Measurements from ENCODE around the gene RPS15.

RPS15 gene

DNA sequence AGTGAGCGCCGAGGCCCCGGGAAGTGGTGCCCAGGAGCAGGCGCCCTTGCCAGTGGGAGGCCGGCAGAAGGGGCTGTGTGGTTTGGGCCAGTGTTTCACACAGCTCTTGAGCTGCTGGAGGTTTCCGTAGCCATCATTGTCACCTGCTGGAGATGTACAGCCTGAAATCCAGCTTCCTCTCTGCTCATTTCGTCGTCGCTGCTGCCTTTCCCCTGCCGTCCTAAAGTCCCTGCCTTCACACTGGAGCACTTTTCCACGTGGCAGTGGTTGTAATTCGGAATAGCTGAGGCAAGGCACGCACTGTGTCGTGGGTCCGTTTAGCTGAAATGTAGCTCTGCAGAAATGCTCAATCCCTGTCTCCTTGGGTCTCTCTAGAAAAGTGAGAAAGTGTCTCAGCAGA lies 17.6 kb upstream of the RPS15 start:
- DNase-seq: no peak

DNA sequence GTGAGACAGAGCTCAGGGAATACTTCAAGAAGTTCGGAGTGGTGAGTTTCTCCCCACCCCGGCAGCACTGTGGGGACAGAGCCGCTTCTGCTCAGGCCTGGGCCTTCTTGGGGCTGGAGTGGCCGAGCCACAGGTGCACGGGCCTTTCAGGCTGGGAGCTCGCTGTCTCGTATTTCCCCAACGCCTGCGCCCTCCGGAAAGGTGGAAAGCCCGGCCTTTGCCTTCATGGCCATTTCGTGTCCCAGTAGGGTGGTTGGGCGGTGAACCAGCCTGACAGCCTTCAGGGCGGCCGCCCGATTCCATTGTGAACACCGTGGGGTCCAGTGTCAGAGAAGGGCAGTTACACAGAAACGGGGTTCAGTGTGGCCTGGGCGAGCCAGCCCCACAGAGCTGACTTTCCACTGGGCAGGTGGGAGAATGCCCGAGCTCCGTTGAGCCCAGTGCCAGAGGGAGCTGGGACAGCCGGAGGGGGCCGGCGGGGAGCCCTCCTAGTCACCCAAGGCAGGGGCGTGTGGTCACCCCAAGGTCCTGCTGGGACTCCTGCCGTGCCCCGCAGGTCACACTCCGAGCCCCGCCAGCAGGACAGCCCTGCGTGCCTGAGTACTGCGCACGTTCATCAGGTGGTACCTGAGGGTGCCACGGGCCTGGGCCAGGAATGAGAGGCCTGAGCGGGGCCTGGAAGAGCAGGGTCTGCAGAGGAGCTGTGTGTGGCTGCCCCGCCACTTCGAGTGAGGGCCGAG lies 16.8 kb upstream of the RPS15 start:
- no peak for DNase-seq

- no peak for DNase-seq
These were observed 16.3 kb upstream of the RPS15 start for GRCh38 chr19:1421958-1422305.

DNA sequence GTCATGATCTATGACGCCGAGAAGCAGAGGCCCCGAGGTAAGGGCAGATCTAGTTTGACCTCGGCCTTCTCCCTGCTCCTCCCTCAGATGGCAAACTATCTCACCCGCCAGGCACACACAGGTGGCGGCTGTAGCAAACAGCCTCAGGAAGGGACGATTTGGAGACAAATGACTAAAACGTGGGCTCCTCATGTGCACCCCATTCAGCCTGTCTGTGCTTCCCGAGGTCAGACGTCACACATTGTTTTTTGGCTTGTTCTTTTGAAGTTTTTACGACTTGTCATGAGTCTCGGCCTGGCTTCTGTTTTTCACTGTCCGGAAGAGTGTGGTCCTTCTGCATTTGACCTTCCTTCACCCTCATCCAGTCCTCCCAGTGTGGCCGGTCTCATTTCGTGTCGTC lies 15.8 kb upstream of the RPS15 start:
- no peak for DNase-seq

GRCh38 chr19:1422943-1423342 lies 15.3 kb upstream of the RPS15 start:
- no peak for DNase-seq

DNA sequence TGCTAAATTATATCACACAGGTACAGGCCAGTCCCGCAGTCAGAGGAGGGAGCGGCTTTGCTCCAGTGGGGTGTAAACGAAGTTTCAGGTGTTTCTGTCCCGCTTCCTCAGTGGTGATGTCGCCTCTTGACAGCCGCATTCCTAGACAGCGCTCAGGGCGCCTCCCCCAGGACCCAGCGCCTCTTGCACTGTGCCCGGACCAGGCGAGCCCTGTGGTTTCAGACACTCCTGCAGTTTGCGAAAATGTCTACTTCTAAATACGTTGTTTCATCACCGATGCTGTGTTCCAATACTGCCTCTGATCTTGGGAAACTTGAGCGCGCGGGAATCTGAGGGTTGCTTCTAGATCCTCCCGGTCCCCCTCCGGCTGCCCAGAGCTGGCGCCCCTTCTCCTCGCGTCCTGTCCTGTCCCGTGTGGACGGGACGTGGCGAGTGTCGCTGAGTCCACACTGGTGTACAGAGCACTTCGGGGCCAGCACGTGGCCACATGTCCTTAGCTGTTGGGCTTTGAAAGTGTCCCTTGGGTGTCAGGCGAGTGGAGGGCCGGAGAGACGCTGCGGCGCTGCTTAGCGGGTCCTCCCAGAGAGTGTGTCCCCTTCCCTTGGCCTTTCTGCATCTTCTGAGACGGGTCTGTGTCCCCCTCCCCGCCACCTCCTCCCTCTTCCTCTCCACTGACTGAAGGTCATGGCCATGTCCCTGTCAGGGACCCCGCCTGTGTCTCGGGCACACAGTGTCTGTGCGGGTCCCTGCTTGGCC lies 14.6 kb upstream of the RPS15 start:
- DNase-seq: peak; percentile 58

GRCh38 chr19:1424192-1424955 lies 13.8 kb upstream of the RPS15 start:
- DNase-seq: peak; percentile 73

GRCh38 chr19:1425102-1425837 lies 12.9 kb upstream of the RPS15 start:
- peak; percentile 63 for DNase-seq

DNA sequence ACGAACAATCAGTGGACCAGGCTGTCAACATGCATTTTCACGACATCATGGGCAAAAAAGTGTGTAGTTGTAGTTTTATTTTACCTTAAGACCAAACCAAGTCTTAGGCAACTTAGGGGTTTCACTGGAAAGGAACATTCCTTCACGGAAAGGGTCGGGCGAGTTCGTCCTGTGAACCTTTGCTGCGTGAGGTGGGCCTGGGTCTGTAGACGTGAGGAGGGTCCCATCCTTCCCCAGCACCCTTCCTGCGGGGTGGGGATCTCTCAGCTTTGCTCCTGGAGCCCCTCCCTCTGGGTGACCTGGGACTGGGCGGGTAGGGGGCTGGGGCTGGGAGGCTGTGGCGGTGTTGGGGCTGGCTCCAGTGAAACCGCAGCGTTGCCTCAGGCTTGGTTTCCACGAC lies 12.3 kb upstream of the RPS15 start:
- no peak for DNase-seq

DNA sequence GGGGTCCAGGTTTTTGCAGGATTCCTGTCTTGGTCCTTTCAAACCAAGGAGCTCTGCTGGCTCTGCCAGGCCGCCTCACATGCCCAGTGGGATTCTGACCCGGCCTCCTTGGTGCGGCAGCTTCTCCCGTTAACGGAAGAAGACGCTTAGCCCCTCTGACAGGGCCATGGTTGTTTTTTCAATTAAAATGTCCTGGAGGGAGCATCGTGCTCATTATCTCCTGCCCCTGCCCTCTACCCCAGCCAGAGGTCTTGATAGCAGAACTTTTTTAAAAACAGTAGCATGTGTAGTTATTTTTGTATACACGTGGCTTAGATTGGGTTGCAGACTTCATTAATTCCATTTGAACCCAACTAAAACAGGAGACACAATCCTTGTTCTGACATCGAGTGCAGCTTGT lies 11.5 kb upstream of the RPS15 start:
- peak; percentile 72 for DNase-seq

DNA sequence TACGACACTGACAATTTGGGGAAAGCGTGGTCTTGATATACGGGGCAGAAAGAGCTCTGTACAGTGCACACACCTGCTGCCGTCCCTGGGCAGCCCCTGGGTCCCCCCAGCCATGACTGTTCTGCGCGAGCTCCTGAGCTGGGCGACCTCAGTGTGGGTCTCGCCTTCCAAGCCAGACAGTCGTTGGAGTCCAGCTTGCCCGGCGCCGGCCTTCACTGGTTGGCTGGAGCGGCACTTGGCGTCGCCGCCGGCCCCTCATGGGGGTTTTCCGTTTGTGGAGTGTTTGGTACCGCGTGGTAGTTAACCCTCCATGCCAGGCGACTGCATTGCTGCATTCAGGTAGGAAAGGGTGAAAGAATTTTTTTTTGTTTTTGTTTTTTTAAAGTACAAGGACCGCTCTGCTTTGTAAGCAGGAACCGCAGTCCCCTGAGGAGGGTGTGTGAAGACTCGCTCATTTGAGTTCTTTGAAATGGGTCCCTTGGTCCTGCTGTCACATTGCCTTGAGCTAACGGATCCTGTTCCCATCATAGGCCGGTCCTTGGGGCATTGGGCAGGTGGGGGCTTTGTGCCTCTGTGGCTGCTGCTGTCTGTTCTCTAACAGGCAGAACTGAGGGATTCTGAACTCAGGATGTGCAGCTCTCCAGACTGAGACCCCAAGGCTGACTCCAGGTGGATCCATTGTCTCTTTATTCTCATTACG lies 10.8 kb upstream of the RPS15 start:
- DNase-seq: no peak

GRCh38 chr19:1428738-1429391 lies 9.3 kb upstream of the RPS15 start:
- no peak for DNase-seq

- DNase-seq: no peak
These were observed 8.4 kb upstream of the RPS15 start for GRCh38 chr19:1429750-1430149.

DNA sequence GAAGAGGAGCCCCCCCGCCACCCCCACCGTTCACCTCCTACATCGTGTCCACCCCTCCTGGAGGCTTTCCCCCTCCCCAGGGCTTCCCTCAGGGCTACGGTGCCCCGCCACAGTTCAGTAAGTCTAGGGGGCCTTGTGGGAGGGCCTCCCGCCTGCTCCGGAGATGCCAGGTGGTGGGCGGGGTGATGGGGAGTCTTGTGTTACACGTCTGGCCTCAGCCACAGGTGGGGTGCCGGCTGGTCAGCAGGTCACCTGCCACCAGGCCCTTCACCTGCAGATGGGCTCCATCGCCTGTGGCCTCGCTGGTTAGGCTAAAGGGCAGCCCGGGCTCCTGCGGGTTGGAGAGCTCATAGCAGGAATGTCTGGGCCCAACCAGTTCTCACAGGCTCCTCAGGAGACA lies 8.0 kb upstream of the RPS15 start:
- no peak for DNase-seq

- DNase-seq: no peak
These were observed 6.3 kb upstream of the RPS15 start for GRCh38 chr19:1431759-1432506.

DNA sequence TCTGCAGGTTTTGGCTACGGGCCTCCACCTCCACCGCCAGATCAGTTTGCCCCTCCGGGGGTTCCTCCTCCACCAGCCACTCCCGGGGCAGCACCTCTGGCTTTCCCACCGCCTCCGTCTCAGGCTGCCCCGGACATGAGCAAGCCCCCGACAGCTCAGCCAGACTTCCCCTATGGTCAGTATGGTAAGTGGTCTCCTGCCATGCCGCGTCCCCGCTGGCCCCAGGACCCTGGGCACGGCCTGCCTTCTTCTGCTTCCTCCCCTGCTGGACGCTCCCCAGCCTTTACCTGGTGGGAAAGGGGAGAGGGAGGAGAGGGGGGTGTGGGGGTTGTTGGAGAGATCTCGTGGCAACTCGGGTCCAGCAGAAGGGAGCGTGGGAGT lies 5.7 kb upstream of the RPS15 start:
- DNase-seq: no peak

- DNase-seq: no peak
These were observed 4.8 kb upstream of the RPS15 start for GRCh38 chr19:1433119-1434039.

DNA sequence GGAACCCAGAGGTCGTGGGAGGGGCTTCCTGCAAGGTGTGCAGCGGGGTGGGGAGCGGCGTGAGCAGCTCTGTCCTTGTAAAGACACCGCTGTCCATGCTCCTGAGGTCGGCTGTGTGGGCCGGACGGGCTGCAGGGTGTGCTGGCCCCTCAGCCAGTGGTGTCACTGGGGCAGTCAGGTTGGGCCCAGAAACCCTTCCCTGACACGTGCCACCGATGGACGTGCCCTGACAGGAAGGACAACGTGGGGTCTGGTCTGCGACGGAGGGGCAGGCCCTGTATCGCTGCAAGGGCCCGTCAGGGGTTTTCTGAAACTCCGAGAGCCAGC lies 4.2 kb upstream of the RPS15 start:
- no peak for DNase-seq

DNA sequence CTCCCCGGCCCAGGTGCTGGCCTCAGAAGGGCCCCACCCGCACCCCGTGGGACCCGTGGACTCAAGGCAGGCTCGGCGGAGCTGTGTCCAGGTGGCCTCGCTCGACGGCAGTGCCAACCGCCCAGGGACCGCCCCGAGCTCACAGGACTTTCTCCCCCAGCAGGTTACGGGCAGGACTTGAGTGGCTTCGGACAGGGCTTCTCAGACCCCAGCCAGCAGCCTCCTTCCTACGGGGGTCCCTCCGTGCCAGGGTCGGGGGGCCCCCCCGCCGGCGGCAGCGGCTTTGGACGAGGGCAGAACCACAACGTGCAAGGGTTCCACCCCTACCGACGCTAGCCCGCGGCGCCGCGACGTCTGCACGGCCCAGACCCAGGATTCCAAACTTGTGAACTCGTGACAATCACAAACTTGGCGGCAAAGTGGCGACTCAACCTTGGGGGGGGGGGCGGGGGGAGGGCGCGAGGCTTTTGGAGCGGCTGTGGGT lies 3.6 kb upstream of the RPS15 start:
- DNase-seq: no peak

DNA sequence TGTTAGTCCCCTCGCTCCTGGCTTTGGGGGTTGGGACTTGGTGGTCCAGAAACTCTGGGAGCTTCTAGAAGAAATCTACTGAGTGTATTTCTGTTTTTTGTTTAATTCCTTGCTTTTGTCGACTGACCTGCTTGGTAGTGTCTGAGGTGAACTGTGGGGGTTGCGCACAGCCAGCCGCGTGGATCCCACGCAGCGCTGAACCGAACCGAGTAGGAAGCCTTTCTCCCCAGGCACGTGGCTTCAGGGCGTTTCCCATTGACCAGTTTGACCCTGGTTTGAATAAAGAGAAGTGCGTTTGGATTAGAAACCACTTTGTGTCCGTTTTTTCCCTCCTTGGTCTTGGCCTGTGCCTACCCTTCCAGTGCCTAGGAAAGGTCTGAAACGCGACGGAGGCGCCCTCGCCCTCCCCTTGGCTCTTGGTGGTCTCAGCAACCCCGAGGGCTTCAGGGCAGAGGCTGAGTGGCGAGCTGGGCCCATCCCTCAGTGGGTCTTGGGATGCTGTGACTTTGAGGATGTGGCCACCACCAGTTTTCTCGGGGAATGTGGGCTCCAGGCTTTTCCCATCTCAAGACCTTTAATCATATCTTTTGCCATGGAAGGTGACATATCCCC lies 2.7 kb upstream of the RPS15 start:
- DNase-seq: no peak
